ENCODE results near the gene FBN3.

FBN3 gene

DNA sequence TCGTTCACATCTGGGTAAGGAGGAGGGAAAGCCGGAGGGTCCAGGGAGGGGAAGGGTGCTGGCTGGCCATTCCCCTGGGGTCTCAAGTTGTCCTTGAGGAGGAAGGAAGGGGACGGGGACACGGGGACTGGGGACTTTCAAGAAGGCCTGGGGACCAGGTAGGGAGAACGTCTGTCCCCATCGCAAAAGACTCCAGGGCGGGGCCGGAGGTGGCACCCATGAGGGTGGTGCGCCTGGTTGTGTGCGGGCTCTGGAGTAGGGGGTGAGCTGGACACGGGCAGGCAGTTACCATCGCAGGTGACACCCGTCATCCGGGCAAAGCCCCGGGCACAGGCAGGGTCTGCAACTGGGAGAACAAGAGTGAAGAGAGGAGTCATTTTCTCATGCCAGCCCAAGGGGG lies 23.4 kb downstream of the FBN3 start:
- TF ChIP-seq, protein P1, sequence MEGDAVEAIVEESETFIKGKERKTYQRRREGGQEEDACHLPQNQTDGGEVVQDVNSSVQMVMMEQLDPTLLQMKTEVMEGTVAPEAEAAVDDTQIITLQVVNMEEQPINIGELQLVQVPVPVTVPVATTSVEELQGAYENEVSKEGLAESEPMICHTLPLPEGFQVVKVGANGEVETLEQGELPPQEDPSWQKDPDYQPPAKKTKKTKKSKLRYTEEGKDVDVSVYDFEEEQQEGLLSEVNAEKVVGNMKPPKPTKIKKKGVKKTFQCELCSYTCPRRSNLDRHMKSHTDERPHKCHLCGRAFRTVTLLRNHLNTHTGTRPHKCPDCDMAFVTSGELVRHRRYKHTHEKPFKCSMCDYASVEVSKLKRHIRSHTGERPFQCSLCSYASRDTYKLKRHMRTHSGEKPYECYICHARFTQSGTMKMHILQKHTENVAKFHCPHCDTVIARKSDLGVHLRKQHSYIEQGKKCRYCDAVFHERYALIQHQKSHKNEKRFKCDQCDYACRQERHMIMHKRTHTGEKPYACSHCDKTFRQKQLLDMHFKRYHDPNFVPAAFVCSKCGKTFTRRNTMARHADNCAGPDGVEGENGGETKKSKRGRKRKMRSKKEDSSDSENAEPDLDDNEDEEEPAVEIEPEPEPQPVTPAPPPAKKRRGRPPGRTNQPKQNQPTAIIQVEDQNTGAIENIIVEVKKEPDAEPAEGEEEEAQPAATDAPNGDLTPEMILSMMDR (IDR thresholded peaks at IDR 0.05; ENCODE audit: insufficient read depth, low read length, missing control alignments), result no peak
- no peak for DNase-seq (ENCODE audit: low read depth, low spot score)
- H3K4me3 ChIP-seq (ENCODE audit: low read depth, low read length), result no peak overlapping the region
- POLR2A ChIA-PET, result no interaction called here
- CTCF ChIA-PET, result no interaction called here

DNA sequence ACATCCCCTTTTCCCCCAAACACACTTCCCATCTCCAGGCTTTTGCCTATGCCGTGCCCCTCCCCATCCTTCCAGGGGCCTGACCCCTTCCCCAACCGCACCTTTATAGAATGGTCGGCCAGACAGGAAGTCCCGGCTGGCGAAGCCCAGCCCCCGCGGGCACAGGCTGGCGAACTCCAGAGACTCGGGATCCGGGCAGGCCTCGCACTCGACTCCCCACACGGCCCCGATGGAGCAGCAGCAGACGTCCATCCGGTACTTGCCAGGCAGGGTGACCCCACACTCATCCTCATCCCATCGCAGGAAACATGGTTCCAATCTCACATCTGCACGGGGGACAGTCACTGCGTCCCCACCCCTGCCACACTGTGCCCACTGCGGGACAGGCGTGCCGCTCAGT lies 25.7 kb downstream of the FBN3 start:
- POLR2A ChIA-PET, result no interaction called here
- CTCF ChIA-PET, result no interaction called here
- no peak overlapping the region for H3K4me3 ChIP-seq (ENCODE audit: low read depth, low read length)
- DNase-seq (ENCODE audit: low read depth, low spot score), result no peak
- TF ChIP-seq, protein P1 (IDR thresholded peaks at IDR 0.05; ENCODE audit: insufficient read depth, low read length, missing control alignments), result no peak

DNA sequence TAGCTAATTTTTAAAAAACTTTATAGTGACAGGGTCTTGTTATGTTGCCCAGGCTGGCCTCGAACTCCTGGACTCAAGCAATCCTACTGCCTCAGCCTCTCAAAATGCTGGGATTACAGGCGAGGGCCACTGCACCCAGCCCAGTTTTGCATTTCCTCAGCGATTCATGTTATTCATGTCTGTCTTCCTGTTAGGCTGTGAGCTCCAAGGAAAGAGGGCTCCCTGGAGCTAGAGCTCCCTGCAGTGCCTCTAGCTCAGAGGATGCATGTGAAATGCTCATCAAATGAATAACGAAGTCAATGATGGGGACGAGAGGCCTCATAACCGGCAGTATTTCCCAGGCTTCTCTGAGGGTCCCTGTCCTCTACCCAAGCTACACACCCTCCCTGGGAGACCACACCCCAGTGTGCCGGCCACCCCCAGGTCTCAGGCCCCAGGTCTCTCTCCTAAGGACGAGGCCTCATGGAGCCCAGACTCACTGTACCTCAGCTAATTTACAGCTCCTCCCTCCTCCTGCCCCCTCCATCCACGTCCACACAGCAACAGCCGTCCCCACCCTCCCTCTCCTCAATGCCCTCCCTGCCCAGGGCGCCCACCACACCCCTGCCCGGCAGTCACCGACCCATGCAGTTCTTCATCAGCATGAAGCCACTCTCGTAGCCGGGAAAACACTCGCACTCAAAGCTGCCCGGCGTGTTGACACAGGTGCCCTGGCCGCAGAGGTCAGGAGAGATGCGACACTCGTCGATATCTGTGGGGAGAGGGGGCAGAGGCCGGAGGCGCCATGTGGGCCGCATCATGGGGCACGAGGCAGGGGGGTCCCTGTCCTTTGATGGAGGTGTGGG lies 28.5 kb downstream of the FBN3 start:
- POLR2A ChIA-PET, result interaction anchor here (0.6 kb wide), 1 partner anchor 87 kb away, joined by 4 read pairs; no protein-coding TSS in a partner anchor
- no peak overlapping the region for H3K4me3 ChIP-seq (ENCODE audit: low read depth, low read length)
- TF ChIP-seq, protein P1 (IDR thresholded peaks at IDR 0.05; ENCODE audit: insufficient read depth, low read length, missing control alignments), result no peak
- no peak for DNase-seq (ENCODE audit: low read depth, low spot score)
- CTCF ChIA-PET, result no interaction called here

DNA sequence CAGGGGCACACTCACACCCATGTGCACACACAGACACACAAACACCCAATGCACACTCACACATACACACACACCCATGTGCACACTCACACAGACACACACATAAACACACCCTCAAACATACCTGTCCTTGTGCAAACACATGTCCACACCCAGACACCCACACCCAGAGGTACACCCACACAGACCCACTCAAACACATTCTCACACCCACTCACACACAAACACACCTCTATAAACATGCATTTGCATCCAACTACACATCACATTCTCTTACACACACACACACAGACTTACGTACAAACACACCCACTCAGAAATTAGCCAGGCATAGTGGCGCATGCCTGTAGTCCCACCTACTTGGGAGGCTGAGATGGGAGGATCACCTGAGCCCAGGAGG lies 31.4 kb downstream of the FBN3 start:
- no peak overlapping the region for H3K4me3 ChIP-seq (ENCODE audit: low read depth, low read length)
- DNase-seq (ENCODE audit: low read depth, low spot score), result no peak
- POLR2A ChIA-PET, result no interaction called here
- CTCF ChIA-PET, result no interaction called here
- TF ChIP-seq, protein P1 (IDR thresholded peaks at IDR 0.05; ENCODE audit: insufficient read depth, low read length, missing control alignments), result no peak

DNA sequence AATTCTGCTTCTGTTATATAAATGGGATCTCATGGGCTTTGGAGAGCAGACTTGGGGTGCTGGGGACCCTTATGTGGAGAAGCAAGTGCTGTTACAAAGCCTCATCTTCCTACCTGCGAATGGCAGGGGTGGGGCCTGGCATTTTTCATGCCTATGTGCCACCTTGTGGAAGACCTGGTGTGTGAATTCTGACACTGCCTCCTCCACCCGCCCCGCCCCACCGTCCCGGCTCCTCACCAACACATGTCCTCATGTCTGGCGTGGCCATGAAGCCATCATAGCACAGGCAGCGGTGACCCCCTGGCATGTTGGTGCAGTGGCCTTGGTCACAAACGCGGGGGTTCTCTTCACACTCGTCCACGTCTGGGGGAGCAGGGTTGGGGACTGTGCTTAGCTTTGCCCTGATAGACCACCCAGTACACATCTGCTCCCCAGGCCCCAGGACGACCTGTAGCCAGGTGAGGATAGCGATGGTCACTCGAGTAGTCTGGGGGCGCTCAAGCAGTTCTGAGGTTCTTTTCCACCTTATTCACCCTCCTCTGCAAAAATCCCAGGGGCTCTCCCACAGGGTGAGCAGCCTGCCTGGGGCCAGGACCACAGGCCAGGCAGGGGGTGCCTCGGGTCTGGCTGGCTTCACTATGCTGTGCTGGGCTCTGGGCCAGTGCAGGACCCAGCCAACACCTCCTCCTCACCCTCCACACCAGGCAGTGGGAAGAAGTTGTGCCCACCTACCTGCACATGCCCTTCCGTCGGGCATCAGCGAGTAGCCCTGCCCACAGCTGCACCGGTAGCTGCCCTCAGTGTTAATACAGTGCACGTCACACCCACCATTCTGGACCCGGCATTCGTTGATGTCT lies 32.7 kb downstream of the FBN3 start:
- no peak overlapping the region for H3K4me3 ChIP-seq (ENCODE audit: low read depth, low read length)
- ChIA-PET CTCF (no interaction called here), POLR2A (no interaction called here)
- TF ChIP-seq, protein P1 (IDR thresholded peaks at IDR 0.05; ENCODE audit: insufficient read depth, low read length, missing control alignments), result no peak
- DNase-seq (ENCODE audit: low read depth, low spot score), result no peak

DNA sequence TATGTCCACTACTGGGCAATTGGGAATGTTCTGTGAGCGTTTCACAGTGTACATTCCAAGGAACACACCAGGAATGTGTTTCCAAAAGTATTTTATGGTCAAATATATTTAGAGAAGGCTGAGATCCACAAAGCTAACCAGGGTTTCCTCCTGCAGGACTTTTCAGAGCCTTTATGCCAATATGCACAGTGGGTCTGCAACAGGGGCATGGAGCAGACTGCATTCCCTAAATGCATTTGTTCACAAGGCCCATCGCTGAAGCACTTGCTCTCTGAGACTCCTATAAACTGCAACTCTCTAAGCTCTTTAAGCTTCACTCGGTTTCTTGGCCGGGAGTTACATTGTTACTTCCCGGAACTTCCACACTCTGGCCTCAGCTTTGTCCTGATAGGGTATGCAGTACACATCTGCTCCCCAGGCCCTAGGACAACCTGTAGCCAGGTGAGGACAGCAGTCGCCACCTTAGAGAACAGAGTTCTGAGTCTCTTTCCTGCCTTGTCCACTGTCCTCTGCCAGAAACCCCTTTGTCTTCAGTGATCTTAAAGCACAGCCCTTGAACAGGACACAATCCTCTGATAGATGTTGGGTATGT lies 33.5 kb downstream of the FBN3 start:
- TF ChIP-seq, protein P1 (IDR thresholded peaks at IDR 0.05; ENCODE audit: insufficient read depth, low read length, missing control alignments), result no peak
- no peak overlapping the region for H3K4me3 ChIP-seq (ENCODE audit: low read depth, low read length)
- ChIA-PET POLR2A (no interaction called here), CTCF (no interaction called here)
- DNase-seq (ENCODE audit: low read depth, low spot score), result no peak
